ENCODE data around the gene ATP2B2. TPM values are rescaled to one million over a fixed set of nuclear protein-coding genes. Genes with fewer than 3 reads are reported as not detected.

The ATP2B2 gene
- total and polyA plus RNA-seq, 2 experiments from 2014 or later: 0.66 to 1.8 TPM

GRCh38 chr3:10501664-10502052 lies 3.7 kb downstream of the ATP2B2 start:
- Histone ChIP-seq H3K27me3 (peaks cover 34% of the 10 kb centered on the region), H3K4me2 (no peak overlapping the region), H3K4me3 (no peak overlapping the region), H3K9me2 (replicated peaks; ENCODE audit: insufficient read depth) (no peaks in the 10 kb centered on the region), H3K79me2 (no peaks in the 10 kb centered on the region), H3K4me1 (ENCODE audit: insufficient read depth) (no peaks in the 10 kb centered on the region), H4K20me1 (ENCODE audit: insufficient read depth, poor library complexity, severe bottlenecking) (no peaks in the 10 kb centered on the region), H2AFZ (no peak overlapping the region), H3K36me3 (replicated peaks; ENCODE audit: insufficient read depth, low read depth) (no peaks in the 10 kb centered on the region), H3K9me3 (ENCODE audit: low read depth) (no peaks in the 10 kb centered on the region), H3K27ac (no peak overlapping the region)
- TF ChIP-seq EZH2 (IDR thresholded peaks at IDR 0.05; ENCODE audit: borderline replicate concordance) (no peak), CTCF (IDR thresholded peaks at IDR 0.05; ENCODE audit: poor library complexity) (no peak), EZH2phosphoT487 (IDR thresholded peaks at IDR 0.05; ENCODE audit: low read depth, severe bottlenecking, unreplicated experiment) (no peak)
- DNase-seq (ENCODE audit: low spot score): no peak
- WGBS (ENCODE audit: low lambda C conversion rate, missing lambda C conversion rate): 78% methylated on average over 3 of the region's 3 CpGs

GRCh38 chr3:10500717-10501663 lies 4.4 kb downstream of the ATP2B2 start:
- DNase-seq (ENCODE audit: low spot score): no peak
- Histone ChIP-seq H3K9me3 (ENCODE audit: low read depth) (no peaks in the 10 kb centered on the region), H3K4me1 (ENCODE audit: insufficient read depth) (no peaks in the 10 kb centered on the region), H3K4me2 (no peak overlapping the region), H2AFZ (no peak overlapping the region), H3K4me3 (no peak overlapping the region), H3K36me3 (replicated peaks; ENCODE audit: insufficient read depth, low read depth) (no peaks in the 10 kb centered on the region), H3K27ac (no peak overlapping the region), H4K20me1 (ENCODE audit: insufficient read depth, poor library complexity, severe bottlenecking) (no peaks in the 10 kb centered on the region), H3K27me3 (peaks cover 28% of the 10 kb centered on the region), H3K9me2 (replicated peaks; ENCODE audit: insufficient read depth) (no peaks in the 10 kb centered on the region), H3K79me2 (no peaks in the 10 kb centered on the region)
- 79% methylated on average over 19 of the region's 19 CpGs for WGBS (ENCODE audit: low lambda C conversion rate, missing lambda C conversion rate)
- no peak for TF ChIP-seq CTCF (IDR thresholded peaks at IDR 0.05; ENCODE audit: poor library complexity)
- TF ChIP-seq EZH2phosphoT487 (IDR thresholded peaks at IDR 0.05; ENCODE audit: low read depth, severe bottlenecking, unreplicated experiment): no peak
- no peak for TF ChIP-seq EZH2 (IDR thresholded peaks at IDR 0.05; ENCODE audit: borderline replicate concordance)

- no peak for TF ChIP-seq CTCF (IDR thresholded peaks at IDR 0.05; ENCODE audit: poor library complexity)
- no peak for TF ChIP-seq EZH2 (IDR thresholded peaks at IDR 0.05; ENCODE audit: borderline replicate concordance)
- TF ChIP-seq EZH2phosphoT487 (IDR thresholded peaks at IDR 0.05; ENCODE audit: low read depth, severe bottlenecking, unreplicated experiment): no peak
- no peak overlapping the region for H2AFZ ChIP-seq
- no peak overlapping the region for H3K4me2 ChIP-seq
- no peak overlapping the region for H3K27ac ChIP-seq
- no peaks in the 10 kb centered on the region for H3K9me3 ChIP-seq (ENCODE audit: low read depth)
- no peak overlapping the region for H3K4me3 ChIP-seq
- H3K79me2 ChIP-seq: no peaks in the 10 kb centered on the region
- DNase-seq (ENCODE audit: low spot score): no peak
- no peaks in the 10 kb centered on the region for H4K20me1 ChIP-seq (ENCODE audit: insufficient read depth, poor library complexity, severe bottlenecking)
- H3K9me2 ChIP-seq (replicated peaks; ENCODE audit: insufficient read depth): no peaks in the 10 kb centered on the region
- H3K4me1 ChIP-seq (ENCODE audit: insufficient read depth): no peaks in the 10 kb centered on the region
- H3K27me3 ChIP-seq: peaks cover 4% of the 10 kb centered on the region
- WGBS (ENCODE audit: low lambda C conversion rate, missing lambda C conversion rate): 86% methylated on average over 10 of the region's 11 CpGs
- H3K36me3 ChIP-seq (replicated peaks; ENCODE audit: insufficient read depth, low read depth): no peaks in the 10 kb centered on the region
Observed at GRCh38 chr3:10498271-10498670, 7.1 kb downstream of the ATP2B2 start.
